ENCODE measurements around the gene STARD3. TPM values are rescaled to one million over a fixed set of nuclear protein-coding genes. Genes with fewer than 3 reads are reported as not detected.

The STARD3 gene
- total RNA-seq, 1 donor from 2014 or later = 51.2 TPM

- Histone ChIP-seq H3K4me3 (ENCODE audit: insufficient read depth, low read depth, low read length) (no peak overlapping the region), H4K20me1 (ENCODE audit: insufficient read depth, low read length) (no peaks in the 10 kb centered on the region), H3K36me3 (ENCODE audit: insufficient read depth, low read length) (no peaks in the 10 kb centered on the region), H3K9me3 (ENCODE audit: insufficient read depth, low read depth, low read length) (no peaks in the 10 kb centered on the region), H3K4me1 (ENCODE audit: insufficient read depth, low read length) (no peaks in the 10 kb centered on the region), H3K4me2 (ENCODE audit: low read length) (no peak overlapping the region), H2AFZ (ENCODE audit: low read depth, low read length) (no peak overlapping the region), H3K79me2 (ENCODE audit: insufficient read depth, low read length) (no peaks in the 10 kb centered on the region), H3K27me3 (ENCODE audit: insufficient read depth, low read length) (peaks cover 15% of the 10 kb centered on the region), H3K27ac (ENCODE audit: low read depth, low read length) (no peak overlapping the region), H3K9ac (ENCODE audit: low read length) (no peak overlapping the region)
- H3K36me3 Mint-ChIP-seq (ENCODE audit: low read depth, unreplicated experiment) = peaks cover 6% of the 10 kb centered on the region
- H3K9me3 Mint-ChIP-seq (ENCODE audit: unreplicated experiment) = no peaks in the 10 kb centered on the region
- H3K4me1 Mint-ChIP-seq (ENCODE audit: low read depth, unreplicated experiment) = peaks cover 3% of the 10 kb centered on the region
- FAIRE-seq (no peak), DNase-seq (ENCODE audit: low read depth) (no peak)
- H3K27me3 Mint-ChIP-seq (ENCODE audit: low read depth, unreplicated experiment) = peaks cover 43% of the 10 kb centered on the region
- no peak overlapping the region for H3K27ac Mint-ChIP-seq (ENCODE audit: unreplicated experiment)
- TF ChIP-seq CTCF (IDR thresholded peaks at IDR 0.05; ENCODE audit: insufficient read depth, low read depth, low read length) = no peak
- TF ChIP-seq EZH2 (IDR thresholded peaks at IDR 0.05; ENCODE audit: insufficient read depth, low read length) = no peak
- H3K4me3 Mint-ChIP-seq (ENCODE audit: unreplicated experiment) = no peak overlapping the region
Observed at GRCh38 chr17:39674702-39675389, 37.9 kb downstream of the STARD3 start.

GRCh38 chr17:39675390-39676082 lies 38.6 kb downstream of the STARD3 start:
- Histone ChIP-seq H4K20me1 (ENCODE audit: insufficient read depth, low read length) (no peaks in the 10 kb centered on the region), H3K36me3 (ENCODE audit: insufficient read depth, low read length) (no peaks in the 10 kb centered on the region), H3K27me3 (ENCODE audit: insufficient read depth, low read length) (peaks cover 15% of the 10 kb centered on the region), H3K79me2 (ENCODE audit: insufficient read depth, low read length) (no peaks in the 10 kb centered on the region), H3K4me3 (ENCODE audit: insufficient read depth, low read depth, low read length) (no peak overlapping the region), H3K4me1 (ENCODE audit: insufficient read depth, low read length) (no peaks in the 10 kb centered on the region), H3K9me3 (ENCODE audit: insufficient read depth, low read depth, low read length) (no peaks in the 10 kb centered on the region), H3K27ac (ENCODE audit: low read depth, low read length) (no peak overlapping the region), H3K4me2 (ENCODE audit: low read length) (no peak overlapping the region), H3K9ac (ENCODE audit: low read length) (no peak overlapping the region), H2AFZ (ENCODE audit: low read depth, low read length) (no peak overlapping the region)
- no peak for DNase-seq (ENCODE audit: low read depth)
- peaks cover 41% of the 10 kb centered on the region for H3K27me3 Mint-ChIP-seq (ENCODE audit: low read depth, unreplicated experiment)
- no peaks in the 10 kb centered on the region for H3K9me3 Mint-ChIP-seq (ENCODE audit: unreplicated experiment)
- peaks cover 3% of the 10 kb centered on the region for H3K4me1 Mint-ChIP-seq (ENCODE audit: low read depth, unreplicated experiment)
- H3K4me3 Mint-ChIP-seq (ENCODE audit: unreplicated experiment) = no peak overlapping the region
- TF ChIP-seq EZH2 (IDR thresholded peaks at IDR 0.05; ENCODE audit: insufficient read depth, low read length) (no peak), CTCF (IDR thresholded peaks at IDR 0.05; ENCODE audit: insufficient read depth, low read depth, low read length) (no peak)
- H3K27ac Mint-ChIP-seq (ENCODE audit: unreplicated experiment) = no peak overlapping the region
- no peak for FAIRE-seq
- H3K36me3 Mint-ChIP-seq (ENCODE audit: low read depth, unreplicated experiment) = peaks cover 7% of the 10 kb centered on the region
